ENCODE data around the gene NAP1L4. TPM values are rescaled to one million over a fixed set of nuclear protein-coding genes. Genes with fewer than 3 reads are reported as not detected.

Gene NAP1L4
- total and polyA plus RNA-seq, 2 of the 4 experiments (the other 2 are of a cell fraction) = 71.5 to 80.7 TPM

GRCh38 chr11:2901196-2901796, 90.8 kb downstream of the NAP1L4 start:
- WGBS, 2 experiments (ENCODE audit: extremely low coverage in 2 of 2, insufficient read length in 1 of 2) = 87% methylated on average over 5 of the region's 16 CpGs; no CpG with 5 or more reads in 1 of the 2 experiments
- Histone ChIP-seq H3K18ac (ENCODE audit: low read depth, low read length) (peak overlapping the region; percentile 92), H3K4me3 (ENCODE audit: insufficient read depth, low read depth, low read length) (peak overlapping the region; percentile 49; the same call in 1 of the 2 replicates), H4K91ac (ENCODE audit: insufficient read depth, low read depth, low read length) (peak overlapping the region; percentile 90), H2AFZ (replicated peaks; ENCODE audit: low read length, poor library complexity) (peak overlapping the region; percentile 94), H3K23ac (ENCODE audit: low read depth, low read length) (peak overlapping the region; percentile 93; the same call in 1 of the 2 replicates), H3K4me2 (ENCODE audit: low read depth, low read length) (peak overlapping the region; percentile 92), H3K9me1 (ENCODE audit: insufficient read depth, low read length) (peaks cover 24% of the 10 kb centered on the region), H4K20me1 (ENCODE audit: insufficient read depth, low read length) (no peaks in the 10 kb centered on the region), H2AK9ac (replicated peaks; ENCODE audit: low read depth, low read length, poor library complexity) (peak overlapping the region; percentile 97), H3K27ac (ENCODE audit: insufficient read depth, low read length) (peak overlapping the region; percentile 91), H2BK15ac (ENCODE audit: low read depth, low read length) (peak overlapping the region; percentile 56; the same call in 2 of the 3 replicates), H4K5ac (ENCODE audit: low read depth, low read length) (peak overlapping the region; percentile 90), H3K4ac (ENCODE audit: low read depth, low read length) (peak overlapping the region; percentile 100), H2AK5ac (ENCODE audit: low read depth, low read length) (peak overlapping the region; percentile 98), H3K27me3 (ENCODE audit: control insufficient read depth, insufficient read depth, low read length) (no peaks in the 10 kb centered on the region), H3K79me1 (ENCODE audit: low read depth in 1 of 2, low read length in 2 of 2) (peaks cover 4 to 25% of the 10 kb centered on the region in 2 experiments; a peak in 2 of 4 replicates), H3K14ac (replicated peaks; ENCODE audit: low read depth, low read length) (peak overlapping the region; percentile 96), H3K36me3 (ENCODE audit: control insufficient read depth, insufficient read depth, low read length) (no peaks in the 10 kb centered on the region; the same call in 1 of the 2 replicates), H2BK5ac (ENCODE audit: low read depth, low read length, poor library complexity, severe bottlenecking) (peak overlapping the region; percentile 90), H2BK120ac (ENCODE audit: low read depth, low read length) (peak overlapping the region; percentile 93), H3K56ac (ENCODE audit: extremely low read depth, insufficient read depth, low read length) (peak overlapping the region; percentile 71), H3K4me1 (ENCODE audit: control insufficient read depth, insufficient read depth, low read length) (peaks cover 27% of the 10 kb centered on the region), H2BK20ac (ENCODE audit: low read depth, low read length) (peak overlapping the region; percentile 72), H3K9me3 (ENCODE audit: control insufficient read depth, insufficient read depth, low read length) (no peaks in the 10 kb centered on the region), H3K9ac (ENCODE audit: low read depth, low read length) (peak overlapping the region; percentile 80; the same call in 1 of the 2 replicates), H4K8ac (ENCODE audit: low read depth in 2 of 2, low read length in 2 of 2) (peak overlapping the region; percentile 81 to 97)
- ATAC-seq (ENCODE audit: low read depth) (peak; percentile 0), DNase-seq (no peak)
- dilution Hi-C loops (cut with HindIII; ENCODE audit: low sequenced_read_pairs, unreplicated experiment) (no loop called here), intact Hi-C loops (cut with micrococcal nuclease) (no loop called here), in situ Hi-C loops (cut with MboI; ENCODE audit: low sequenced_read_pairs) (no loop called here)
- no peak for TF ChIP-seq BHLHE40 (IDR thresholded peaks at IDR 0.05; ENCODE audit: low read depth, low read length)
- ChIA-PET CTCF (no interaction called here), POLR2A (ENCODE audit: unreplicated experiment) (interaction anchor here (0.6 kb wide), 3 partner anchors 9 to 777 kb away, joined by 3 to 5 read pairs (median 4); no protein-coding TSS in a partner anchor)
- BruUV-seq (replicated peaks) = no TSS peak

Measured in IMR-90 (cell line).